Lung (tissue), 12 donors: ENCODE measurements around the gene ADAMTSL5. TPM values are rescaled to one million over a fixed set of nuclear protein-coding genes. Genes with fewer than 3 reads are reported as not detected.

ENCODE experiments used
- ATAC-seq: fragments of 200-7000 bp; cut with Tn5 transposase; one replicate; pipeline ENCODE4 v1.9.1; 2020; ENCODE audit warnings: moderate number of reproducible peaks; ENCODE audit not compliant: insufficient read depth, low FRiP score
- DNase-seq, 3 donors: peaks; one replicate each; pipeline ENCODE4 v3.0.0-alpha.2; 2013 to 2017
- H3K27ac ChIP-seq, 2 donors: one replicate each; pipeline ENCODE4 v1.5.1; 2013; ENCODE audit warnings: mild to moderate bottlenecking in 2 of 2, moderate library complexity in 2 of 2, control low read depth in 1 of 2, inconsistent platforms in 1 of 2, low read depth in 1 of 2, low read length in 1 of 2
- H3K27me3 ChIP-seq, 3 donors: one replicate each; pipeline ENCODE4 v1.5.1; 2013; ENCODE audit warnings: low read length in 2 of 3; ENCODE audit not compliant: control insufficient read depth in 3 of 3, insufficient read depth in 3 of 3
- H3K36me3 ChIP-seq, 4 donors: one replicate each; pipeline ENCODE4 v1.5.1; 2013; ENCODE audit warnings: low read length in 4 of 4, mild to moderate bottlenecking in 1 of 4, moderate library complexity in 1 of 4; ENCODE audit not compliant: control insufficient read depth in 4 of 4, insufficient read depth in 4 of 4
- H3K4me1 ChIP-seq, 5 donors: one replicate each; pipeline ENCODE4 v1.5.1; 2013; ENCODE audit warnings: low read length in 5 of 5, mild to moderate bottlenecking in 2 of 5, moderate library complexity in 1 of 5; ENCODE audit not compliant: control insufficient read depth in 5 of 5, insufficient read depth in 5 of 5
- H3K4me3 ChIP-seq: one replicate; pipeline ENCODE4 v1.5.1; 2013; ENCODE audit warnings: mild to moderate bottlenecking, control low read depth, moderate library complexity
- H3K9ac ChIP-seq, 2 donors: one replicate each; pipeline ENCODE4 v1.5.1; 2013; ENCODE audit warnings: low read length in 2 of 2, control low read depth in 1 of 2; ENCODE audit not compliant: insufficient read depth in 1 of 2
- H3K9me3 ChIP-seq, 4 donors: one replicate each; pipeline ENCODE4 v1.5.1; 2013; ENCODE audit warnings: low read length in 3 of 4, mild to moderate bottlenecking in 1 of 4, moderate library complexity in 1 of 4; ENCODE audit not compliant: control insufficient read depth in 4 of 4, insufficient read depth in 3 of 4
- WGBS, 2 donors: extraction: QIAGEN DNeasy Blood & Tissue Kit; methylation state at CpG; one replicate each; pipeline ENCODE4 v1.1.7; 2013; 5-methylcytosine and 5-hydroxymethylcytosine counted together
- polyA plus RNA-seq, 2 donors: library from polyadenylated mRNA; stranded (reverse); fragments of 200-250 nt; gene quantifications; one replicate each; pipeline ENCODE4 v1.2.1, GENCODE V29; 2013
- total RNA-seq, 2 donors: library from RNA; depleted of rRNA in 1 of 2; stranded (reverse); fragments of >200 nt in 1 of 2; gene quantifications; one replicate each; pipeline ENCODE4 v1.2.1, GENCODE V29; 2014 to 2021
- TF ChIP-seq, protein P1 (sequence below): IDR thresholded peaks from 2 replicates; pipeline ENCODE4 v1.5.1; 2012; ENCODE audit warnings: mild to moderate bottlenecking; ENCODE audit errors: control extremely low read depth, extremely low read depth
- donor health status: control.
- donor health status: control.
- donor health status: Bipolar disorder and iron deficiency.
- donor health status: healthy.
- donor health status: DM: yes; HTN: yes; CAD: no.

ADAMTSL5 gene
- total and polyA plus RNA-seq, 4 donors, result 0.97 to 2.8 (median 1.4) TPM

DNA sequence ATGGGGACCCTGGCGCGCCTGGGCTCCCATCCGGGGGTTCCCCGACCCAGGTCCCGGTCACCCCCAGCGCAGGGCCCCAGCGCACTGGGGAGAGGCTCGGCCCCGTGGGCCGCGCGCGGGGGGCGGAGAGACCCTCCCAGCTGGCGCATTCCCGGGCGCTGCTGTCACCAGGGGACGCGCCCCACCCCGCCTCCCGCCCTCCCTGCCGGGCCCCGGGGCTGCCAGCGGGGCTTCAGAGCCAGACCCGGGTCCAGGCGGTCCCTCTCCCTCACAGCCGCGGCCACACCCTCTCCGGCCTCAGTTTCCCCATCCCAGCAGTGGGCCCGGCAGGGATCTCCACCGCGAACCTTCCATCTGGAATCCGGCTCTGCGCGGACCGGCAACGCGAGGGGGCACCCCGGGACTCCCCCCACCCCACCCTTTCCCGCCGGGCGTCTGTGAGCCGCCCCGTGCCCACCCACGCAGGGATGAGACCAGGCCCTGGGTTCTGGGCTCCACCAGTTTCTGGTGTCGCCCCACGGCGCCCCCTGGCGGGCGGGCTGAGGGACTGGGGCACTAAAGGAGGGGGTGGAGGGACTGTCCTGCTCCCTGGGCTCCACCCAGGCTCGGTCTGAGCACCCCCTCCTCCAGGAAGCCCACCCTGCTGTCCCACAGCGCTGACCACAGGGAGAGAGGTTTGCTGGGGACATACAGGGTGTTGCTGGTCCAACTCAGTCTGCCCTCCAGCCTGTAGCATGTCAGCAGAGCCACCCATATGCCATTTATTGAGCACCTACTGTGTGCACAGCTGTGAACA, 878 bp upstream of the ADAMTSL5 start:
- Histone ChIP-seq H3K27me3 (peaks cover 0 to 44% (median 21%) of the 10 kb centered on the region in 3 donors), H3K4me1 (no peaks in the 10 kb centered on the region), H3K9me3 (peaks cover 0 to 3% (median 0%) of the 10 kb centered on the region in 4 donors), H3K9ac (no peak overlapping the region), H3K4me3 (no peak overlapping the region), H3K36me3 (no peaks in the 10 kb centered on the region), H3K27ac (peak overlapping the region in 1 of 2 donors; percentile 96)
- DNase-seq (peak in 2 of 3 donors; percentile 25 to 54), ATAC-seq (peak; percentile 23)
- TF ChIP-seq, protein P1, sequence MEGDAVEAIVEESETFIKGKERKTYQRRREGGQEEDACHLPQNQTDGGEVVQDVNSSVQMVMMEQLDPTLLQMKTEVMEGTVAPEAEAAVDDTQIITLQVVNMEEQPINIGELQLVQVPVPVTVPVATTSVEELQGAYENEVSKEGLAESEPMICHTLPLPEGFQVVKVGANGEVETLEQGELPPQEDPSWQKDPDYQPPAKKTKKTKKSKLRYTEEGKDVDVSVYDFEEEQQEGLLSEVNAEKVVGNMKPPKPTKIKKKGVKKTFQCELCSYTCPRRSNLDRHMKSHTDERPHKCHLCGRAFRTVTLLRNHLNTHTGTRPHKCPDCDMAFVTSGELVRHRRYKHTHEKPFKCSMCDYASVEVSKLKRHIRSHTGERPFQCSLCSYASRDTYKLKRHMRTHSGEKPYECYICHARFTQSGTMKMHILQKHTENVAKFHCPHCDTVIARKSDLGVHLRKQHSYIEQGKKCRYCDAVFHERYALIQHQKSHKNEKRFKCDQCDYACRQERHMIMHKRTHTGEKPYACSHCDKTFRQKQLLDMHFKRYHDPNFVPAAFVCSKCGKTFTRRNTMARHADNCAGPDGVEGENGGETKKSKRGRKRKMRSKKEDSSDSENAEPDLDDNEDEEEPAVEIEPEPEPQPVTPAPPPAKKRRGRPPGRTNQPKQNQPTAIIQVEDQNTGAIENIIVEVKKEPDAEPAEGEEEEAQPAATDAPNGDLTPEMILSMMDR, result peak; percentile 2
- 8 to 11% methylated on average over 38 to 52 of the region's 52 CpGs for WGBS, 2 donors

DNA sequence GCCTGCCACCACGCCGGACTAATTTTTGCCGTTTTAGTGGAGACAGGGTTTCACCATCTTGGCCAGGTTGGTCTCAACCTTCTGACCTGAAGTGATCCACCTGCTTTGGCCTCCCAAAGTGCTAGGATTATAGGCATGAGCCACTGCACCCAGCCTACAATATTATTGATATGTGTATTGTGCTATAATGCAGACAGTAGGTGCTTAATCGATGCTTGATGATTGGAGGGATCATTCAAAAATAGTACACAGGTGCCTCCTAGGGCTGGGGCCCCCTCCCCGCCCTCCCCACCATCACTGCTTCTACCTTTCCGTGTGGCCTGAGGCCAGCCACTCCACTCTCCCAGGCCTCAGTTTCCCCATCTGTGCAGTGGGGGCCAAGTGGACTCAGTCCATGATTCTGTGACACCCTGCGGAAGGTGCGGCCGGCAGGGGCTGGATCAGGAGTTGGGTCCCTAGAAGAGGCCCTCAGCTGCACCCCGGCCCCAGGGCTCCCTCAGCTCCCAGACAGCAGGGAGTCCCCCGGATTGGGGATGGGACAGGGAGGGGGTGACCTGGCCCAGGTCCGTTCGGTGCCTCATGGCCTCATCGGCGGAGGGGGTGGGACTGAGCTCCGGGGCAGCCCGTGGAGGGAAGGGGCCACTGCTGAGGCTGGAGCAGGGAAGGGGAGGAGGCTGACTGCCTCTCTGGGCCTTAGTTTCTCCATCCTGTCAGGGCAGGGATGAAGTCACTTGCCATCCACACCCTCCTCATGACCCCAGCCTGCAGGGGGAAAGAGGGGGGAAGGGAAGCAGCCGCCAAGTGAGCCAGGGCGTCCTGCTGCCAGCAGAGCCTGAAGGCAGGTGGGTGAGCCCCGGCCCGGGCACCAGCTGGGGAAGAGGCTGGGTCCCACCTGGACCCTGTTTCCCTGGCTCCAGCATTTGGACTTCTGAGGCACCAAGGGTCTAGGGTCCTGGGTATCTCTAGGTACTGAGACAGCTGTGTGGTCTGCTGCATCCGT, 1.2 kb downstream of the ADAMTSL5 start:
- WGBS, 2 donors, result 49 to 56% methylated on average over 18 to 22 of the region's 22 CpGs
- TF ChIP-seq, protein P1, result no peak

DNA sequence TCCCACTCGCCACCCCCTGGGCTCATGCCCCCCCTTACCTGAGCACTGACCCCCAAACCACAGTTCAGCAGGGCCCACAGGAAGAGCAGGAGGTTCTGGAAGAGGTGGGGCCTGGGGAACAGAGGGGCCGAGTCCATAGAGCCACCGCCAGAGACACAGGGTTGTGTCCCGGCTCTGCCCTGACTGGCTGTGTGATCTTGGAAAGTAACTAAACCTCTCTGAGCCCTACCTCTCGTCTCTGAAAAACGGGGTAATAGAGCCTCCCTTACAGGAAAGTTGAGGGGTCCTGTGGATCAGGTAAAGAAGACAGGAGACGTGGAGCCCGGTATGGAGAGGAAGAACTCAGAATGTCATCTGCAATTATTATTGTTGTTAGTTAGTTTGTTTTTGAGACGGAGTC, 2.0 kb downstream of the ADAMTSL5 start:
- DNase-seq (no peak), ATAC-seq (no peak)
- no peak overlapping the region for H3K9ac ChIP-seq
- WGBS, 2 donors, result 38 to 48% methylated on average over 9 of the region's 9 CpGs
- TF ChIP-seq, protein P1, result no peak
- H3K36me3 ChIP-seq, result no peaks in the 10 kb centered on the region
- H3K27me3 ChIP-seq, result peaks cover 0 to 40% (median 21%) of the 10 kb centered on the region in 3 donors
- H3K9me3 ChIP-seq, result peaks cover 0 to 5% (median 0%) of the 10 kb centered on the region in 4 donors
- no peak overlapping the region for H3K27ac ChIP-seq
- H3K4me3 ChIP-seq, result no peak overlapping the region
- H3K4me1 ChIP-seq, result peaks cover 0 to 3% (median 0%) of the 10 kb centered on the region in 5 donors

More for the DNA sequence above, 1.2 kb downstream of the ADAMTSL5 start:
- Histone ChIP-seq H3K4me1 (peaks cover 0 to 3% (median 0%) of the 10 kb centered on the region in 5 donors), H3K27me3 (peaks cover 0 to 43% (median 21%) of the 10 kb centered on the region in 3 donors), H3K9me3 (peaks cover 0 to 8% (median 0%) of the 10 kb centered on the region in 4 donors), H3K4me3 (no peak overlapping the region), H3K36me3 (no peaks in the 10 kb centered on the region), H3K9ac (no peak overlapping the region), H3K27ac (peak overlapping the region in 1 of 2 donors; percentile 96)
- ATAC-seq, result no peak
- DNase-seq, result no peak
